Upper lobe of right lung (tissue), 1 donor: ENCODE results near the gene BYSL. TPM values are rescaled to one million over a fixed set of nuclear protein-coding genes. Genes with fewer than 3 reads are reported as not detected.

Experiments
- ATAC-seq: fragments of 200-7000 bp; cut with Tn5 transposase; one replicate; pipeline ENCODE4 v1.9.1; 2020; ENCODE audit warnings: mild to moderate bottlenecking, moderate library complexity
- DNase-seq: peaks from one replicate; pipeline ENCODE4 v3.0.0-alpha.2; 2020
- H3K27ac ChIP-seq: fragments of 200-600 bp; one replicate; pipeline ENCODE4 v1.8.0; 2022
- H3K27me3 ChIP-seq: fragments of 200-600 bp; one replicate; pipeline ENCODE4 v1.8.0; 2022; ENCODE audit warnings: mild to moderate bottlenecking
- H3K36me3 ChIP-seq: fragments of 200-600 bp; one replicate; pipeline ENCODE4 v1.8.0; 2022
- H3K4me1 ChIP-seq: fragments of 200-600 bp; one replicate; pipeline ENCODE4 v1.8.0; 2022
- H3K4me3 ChIP-seq: fragments of 200-600 bp; one replicate; pipeline ENCODE4 v1.8.0; 2022; ENCODE audit warnings: mild to moderate bottlenecking
- H3K9me3 ChIP-seq: fragments of 200-600 bp; one replicate; pipeline ENCODE4 v1.8.0; 2022
- CTCF ChIP-seq: fragments of 200-600 bp; IDR thresholded peaks from one replicate; pipeline ENCODE4 v1.8.0; 2022; ENCODE audit warnings: antibody characterized with exemption
- intact Hi-C: fragments of 100-400 bp; cut with DNase I; formaldehyde crosslinking; loops from one replicate; pipeline ENCODE4 v1.11.0; 2022
- total RNA-seq: library from RNA; stranded (reverse); fragmentation: NEBNext Ultra II Directional; extraction: Animal tissue kit (Norgen Biotek cat#: 25700); gene quantifications from one replicate; pipeline ENCODE4 v1.2.1, GENCODE V29; 2021
- donor health status: DM: no; HTN: yes; CAD: no; lungs with severe emphysema.

BYSL gene
- total RNA-seq, 1 donor from 2014 or later = 11.6 TPM

DNA sequence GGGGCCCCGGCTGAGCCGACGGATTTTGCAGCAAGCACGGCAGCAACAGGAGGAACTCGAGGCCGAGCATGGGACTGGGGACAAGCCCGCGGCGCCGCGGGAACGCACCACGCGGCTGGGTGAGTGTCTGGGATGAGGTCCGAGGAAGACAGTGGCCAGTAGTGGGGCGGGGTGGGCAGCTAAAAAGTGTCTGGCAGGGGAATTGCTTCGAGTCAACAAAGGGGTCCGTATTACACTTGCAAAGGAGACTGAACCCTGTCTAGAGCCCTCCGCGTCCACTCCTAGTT lies 356 bp downstream of the BYSL start:
- ATAC-seq (peak; percentile 37), DNase-seq (no peak)
- Histone ChIP-seq H3K36me3 (peaks cover 7% of the 10 kb centered on the region), H3K9me3 (no peaks in the 10 kb centered on the region), H3K27ac (peak overlapping the region; percentile 98), H3K4me3 (peak overlapping the region; percentile 95), H3K27me3 (no peaks in the 10 kb centered on the region), H3K4me1 (peaks cover 29% of the 10 kb centered on the region)
- no peak for TF ChIP-seq CTCF
- intact Hi-C loops = no loop called here

DNA sequence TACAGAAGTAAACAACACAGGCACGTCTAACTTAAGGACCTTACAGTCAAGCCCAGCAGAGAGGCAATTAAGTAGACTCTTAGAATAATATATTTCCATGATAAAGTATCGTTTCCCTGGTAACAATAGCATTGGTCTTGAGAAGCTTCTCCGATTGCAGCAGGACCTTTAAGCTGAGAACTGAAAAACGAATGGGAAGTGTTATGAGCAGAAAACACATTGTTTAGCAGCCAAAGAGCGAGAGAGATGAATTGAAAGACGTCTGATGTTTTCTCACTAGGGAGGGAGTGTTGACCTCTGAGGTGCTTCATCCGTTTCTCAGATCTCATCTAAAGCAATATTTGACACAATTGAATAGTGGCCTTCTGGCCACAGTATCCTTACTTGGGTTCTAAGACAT lies 855 bp downstream of the BYSL start:
- Histone ChIP-seq H3K4me1 (peaks cover 29% of the 10 kb centered on the region), H3K27me3 (no peaks in the 10 kb centered on the region), H3K4me3 (peak overlapping the region; percentile 95), H3K9me3 (no peaks in the 10 kb centered on the region), H3K27ac (peak overlapping the region; percentile 98), H3K36me3 (peaks cover 9% of the 10 kb centered on the region)
- no peak for DNase-seq
- intact Hi-C loops = no loop called here
- no peak for ATAC-seq
- TF ChIP-seq CTCF = no peak

DNA sequence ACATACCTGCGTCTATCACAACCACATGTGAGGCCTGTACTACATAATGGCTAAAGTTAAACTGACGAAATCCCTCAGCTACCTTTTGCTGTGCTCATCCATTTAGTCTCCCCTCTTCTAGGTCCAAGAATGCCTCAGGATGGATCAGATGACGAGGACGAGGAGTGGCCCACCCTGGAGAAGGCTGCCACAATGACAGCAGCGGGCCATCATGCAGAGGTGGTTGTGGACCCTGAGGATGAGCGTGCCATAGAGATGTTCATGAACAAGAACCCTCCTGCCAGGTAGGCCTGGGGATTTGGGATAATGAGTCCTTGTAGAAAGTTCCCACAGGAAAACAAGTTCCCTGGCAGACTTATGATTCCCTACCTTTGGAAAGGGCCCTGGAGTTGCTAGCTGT lies 6.0 kb downstream of the BYSL start:
- intact Hi-C loops = no loop called here
- Histone ChIP-seq H3K36me3 (peaks cover 60% of the 10 kb centered on the region), H3K9me3 (no peaks in the 10 kb centered on the region), H3K27me3 (no peaks in the 10 kb centered on the region), H3K4me1 (peaks cover 10% of the 10 kb centered on the region), H3K27ac (no peak overlapping the region), H3K4me3 (no peak overlapping the region)
- TF ChIP-seq CTCF = no peak
- no peak for DNase-seq
- no peak for ATAC-seq

- Histone ChIP-seq H3K4me3 (no peak overlapping the region), H3K36me3 (peaks cover 81% of the 10 kb centered on the region), H3K9me3 (no peaks in the 10 kb centered on the region), H3K4me1 (peaks cover 4% of the 10 kb centered on the region), H3K27ac (no peak overlapping the region), H3K27me3 (no peaks in the 10 kb centered on the region)
- peak; percentile 55 for ATAC-seq
- TF ChIP-seq CTCF = no peak
- intact Hi-C loops = loop anchor here (10.0 kb wide), 1 partner anchor 145 kb away; the partner anchor contains the start of genes PRICKLE4 and TOMM6
- no peak for DNase-seq
Measured at GRCh38 chr6:41929924-41930323, 8.6 kb downstream of the BYSL start.

DNA sequence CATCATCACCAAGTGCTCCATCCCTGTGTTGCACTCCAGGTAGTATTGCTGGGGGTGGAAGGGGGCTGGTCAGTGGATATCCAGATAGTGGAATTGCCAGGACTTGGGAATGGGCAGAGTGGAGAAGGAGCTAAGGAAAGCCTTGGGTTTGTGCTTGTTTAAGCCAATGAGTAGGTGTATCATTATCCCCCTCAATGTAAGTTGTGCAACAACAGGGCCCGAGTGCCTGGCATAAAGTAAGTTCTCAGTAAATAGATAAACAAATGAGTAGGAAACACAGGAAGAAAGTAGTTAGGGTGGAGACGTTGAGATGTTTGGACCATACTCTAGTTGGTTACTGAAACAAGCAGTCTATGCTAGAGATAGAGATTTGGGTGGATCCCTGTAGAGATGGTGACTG lies 10.5 kb downstream of the BYSL start:
- ATAC-seq (no peak), DNase-seq (no peak)
- H3K27me3 ChIP-seq = no peaks in the 10 kb centered on the region
- H3K4me1 ChIP-seq = peaks cover 21% of the 10 kb centered on the region
- no peak for TF ChIP-seq CTCF
- intact Hi-C loops = loop anchor here (10.0 kb wide), 1 partner anchor 147 kb away; the partner anchor contains the start of genes PRICKLE4 and TOMM6
- no peak overlapping the region for H3K27ac ChIP-seq
- H3K36me3 ChIP-seq = peaks cover 94% of the 10 kb centered on the region
- no peak overlapping the region for H3K4me3 ChIP-seq
- H3K9me3 ChIP-seq = no peaks in the 10 kb centered on the region

- intact Hi-C loops = loop anchor here (10.0 kb wide), 1 partner anchor 148 kb away; the partner anchor contains the start of genes PRICKLE4 and TOMM6
- ATAC-seq = no peak
- H3K36me3 ChIP-seq = peaks cover 88% of the 10 kb centered on the region
- peaks cover 27% of the 10 kb centered on the region for H3K4me1 ChIP-seq
- H3K27ac ChIP-seq = no peak overlapping the region
- H3K9me3 ChIP-seq = no peaks in the 10 kb centered on the region
- H3K4me3 ChIP-seq = no peak overlapping the region
- H3K27me3 ChIP-seq = no peaks in the 10 kb centered on the region
- TF ChIP-seq CTCF = no peak
- no peak for DNase-seq
Measured at GRCh38 chr6:41932378-41932777, 11.1 kb downstream of the BYSL start.
